ENCODE results near the gene ANXA2. TPM values are rescaled to one million over a fixed set of nuclear protein-coding genes. Genes with fewer than 3 reads are reported as not detected.

The ANXA2 gene
- 89.8 and 93.3 TPM in 2 replicates for total RNA-seq (2013; cell fraction: nucleolus; rRNA removed)
- 212 and 231 TPM in 2 replicates for total RNA-seq (2014; rRNA removed)
- total RNA-seq (2014; rRNA removed; fragmentation: Illumina TruSeq; extraction: Trizol) = 221 and 227 TPM in 2 replicates
- total RNA-seq (2021) = 169 and 170 TPM in 2 replicates
- polyA plus RNA-seq (2011; ENCODE audit: low read depth) = 71.2 TPM
- 133 and 135 TPM in 2 replicates for polyA plus RNA-seq (2011; rRNA removed)
- polyA plus RNA-seq (2011; cell fraction: cytosol; rRNA removed) = 138 and 142 TPM in 2 replicates
- 90.4 and 108 TPM in 2 replicates for polyA plus RNA-seq (2011; cell fraction: nucleus; rRNA removed)
- 72.1 and 77.2 TPM in 2 replicates for polyA plus RNA-seq (2012)
- 324 and 357 TPM in 2 replicates for polyA plus RNA-seq (2014; fragmentation: Illumina TruSeq; extraction: Trizol)
- 100 to 1,000 TPM; 507 to 540 TPM for polyA plus RNA-seq (2014; fragmentation: Nextera tagmentation; extraction: Ambion mirVana)
- 226 and 248 TPM in 2 replicates for polyA plus RNA-seq (2014; rRNA removed)
- 100 to 1,000 TPM; 314 to 343 TPM for polyA plus RNA-seq (2016; fragmentation: Nextera tagmentation; extraction: Ambion mirVana)
- 111 and 127 TPM in 2 replicates for polyA minus RNA-seq (2011; rRNA and poly(A)+ RNA removed)
- polyA minus RNA-seq (2011; cell fraction: cytosol; rRNA and poly(A)+ RNA removed) = 33.4 and 39.4 TPM in 2 replicates
- polyA minus RNA-seq (2011; cell fraction: nucleus; rRNA and poly(A)+ RNA removed) = 30.0 and 49.5 TPM in 2 replicates
- percentile 83 among the genes with signal in this experiment for Bru-seq, nascent RNA
- BruChase-seq, experiment 1, labeled RNA remaining after a 6-hour chase = percentile 80 among the genes with signal in this experiment
- BruChase-seq, experiment 2, labeled RNA remaining after a 2-hour chase = percentile 79 among the genes with signal in this experiment
- long read RNA-seq, experiment 1, transcript ANXA2-204 (13 exons, 1,435 nt) = major isoform, 140 of 202 reads
- long read RNA-seq, experiment 1, transcript ANXA2-203 (14 exons, 1,444 nt) = minor isoform, 28 of 202 reads
- long read RNA-seq, experiment 1, partial matches to known transcripts = 9 of 202 reads
- long read RNA-seq, experiment 1, other reads (novel, unspliced or antisense) = 23 of 202 reads
- long read RNA-seq, experiment 2, transcript ANXA2-203 (14 exons, 1,444 nt) = minor isoform, 134 of 1,184 reads
- long read RNA-seq, experiment 2, transcript ANXA2-204 (13 exons, 1,435 nt) = major isoform, 954 of 1,184 reads
- long read RNA-seq, experiment 2, partial matches to known transcripts = 24 of 1,184 reads
- long read RNA-seq, experiment 2, other reads (novel, unspliced or antisense) = 69 of 1,184 reads

GRCh38 chr15:60397772-60398445 lies at the start of gene ANXA2:
ANXA2 (minus strand) TSS chr15:60397986; CDS start chr15:60386075, 11,911 bp downstream.
- FAIRE-seq = no peak
- H4K20me1 ChIP-seq (ENCODE audit: control insufficient read depth, insufficient read depth) = no peaks in the 10 kb centered on the region
- peak; percentile 64; the same call in 1 of the 2 replicates for TF ChIP-seq TCF3 (IDR thresholded peaks at IDR 0.05; ENCODE audit: borderline replicate concordance, insufficient read depth, low read depth, low read length)
- no peak for TF ChIP-seq RB1 (IDR thresholded peaks at IDR 0.05; ENCODE audit: borderline replicate concordance)
- TF ChIP-seq POU2F2 (IDR thresholded peaks at IDR 0.05; ENCODE audit: borderline replicate concordance, low read depth, low read length) = peak; percentile 42; the same call in 1 of the 3 replicates
- no peak for TF ChIP-seq RAD51 (IDR thresholded peaks at IDR 0.05)
- peak; percentile 1; the same call in 1 of the 2 replicates for TF ChIP-seq POLR2AphosphoS5 (IDR thresholded peaks at IDR 0.05; ENCODE audit: low read length)
- no peak for TF ChIP-seq ZNF274 (IDR thresholded peaks at IDR 0.05; ENCODE audit: insufficient read depth, insufficient read length)
- no peak for TF ChIP-seq RFX5 (IDR thresholded peaks at IDR 0.05; ENCODE audit: low read depth, low read length)
- no peak for TF ChIP-seq ETV6 (conservative IDR thresholded peaks at IDR 0.05 in 1 of 2, IDR thresholded peaks at IDR 0.05 in 1 of 2; ENCODE audit: borderline replicate concordance in 1 of 2, low read depth in 1 of 2)
- TF ChIP-seq SMAD1 (IDR thresholded peaks at IDR 0.05; ENCODE audit: low read depth, partially characterized antibody) = no peak
- TF ChIP-seq KLF5 (IDR thresholded peaks at IDR 0.05; ENCODE audit: partially characterized antibody) = no peak
- TF ChIP-seq CREB1 (IDR thresholded peaks at IDR 0.05; ENCODE audit: low read depth) = no peak
- no peak for TF ChIP-seq STAT1 (conservative IDR thresholded peaks at IDR 0.05)
- TF ChIP-seq RELA (IDR thresholded peaks at IDR 0.05; ENCODE audit: borderline replicate concordance, partially characterized antibody) = no peak
- no peak for TF ChIP-seq USF2 (IDR thresholded peaks at IDR 0.05; ENCODE audit: borderline replicate concordance, low read depth, low read length)
- TF ChIP-seq POLR2A (IDR thresholded peaks at IDR 0.05; ENCODE audit: low read depth, low read length) = peak; percentile 96
- 0 out of 2 replicates have a peak, but pooled peaks have one; percentile 38 for TF ChIP-seq SMAD5 (IDR thresholded peaks at IDR 0.05; ENCODE audit: low read depth)
- no peak for TF ChIP-seq BMI1 (IDR thresholded peaks at IDR 0.05; ENCODE audit: borderline replicate concordance)
- no peak for TF ChIP-seq IKZF2 (IDR thresholded peaks at IDR 0.05)
- TF ChIP-seq JUND (IDR thresholded peaks at IDR 0.05; ENCODE audit: low read depth, low read length) = 0 out of 2 replicates have a peak, but pooled peaks have one; percentile 43
- TF ChIP-seq CBX5 (IDR thresholded peaks at IDR 0.05; ENCODE audit: low read depth) = no peak

More at GRCh38 chr15:60397772-60398445, at the start of gene ANXA2:
- intact Hi-C loops (cut with micrococcal nuclease; ENCODE audit: unreplicated experiment) = loop anchor here (2.0 to 10.0 kb wide), 3 partner anchors 81 to 711 kb away; partner anchors contain the start of genes BNIP2 and ICE2
- BruUV-seq (replicated peaks) = no TSS peak
- Histone ChIP-seq H3K4me2 (ENCODE audit: control insufficient read depth, insufficient read depth) (peak within 1 kb of the TSS; percentile 98), H3K27me3 (replicated peaks in 1 of 2; ENCODE audit: control insufficient read depth in 2 of 2, insufficient read depth in 2 of 2, low read length in 1 of 2) (no peaks in the 10 kb centered on the region), H3K9ac (ENCODE audit: control insufficient read depth, insufficient read depth, low read length) (peak within 1 kb of the TSS; percentile 76), H3K27ac (ENCODE audit: control insufficient read depth, insufficient read depth) (peak within 1 kb of the TSS; percentile 69), H3K4me3 (peak within 1 kb of the TSS; percentile 88), H3K36me3 (ENCODE audit: control insufficient read depth in 2 of 2, insufficient read depth in 2 of 2, low read length in 1 of 2) (peaks cover 0 to 7% of the 10 kb centered on the region in 2 experiments; a peak in 1 of 4 replicates), H3K4me1 (ENCODE audit: control insufficient read depth, insufficient read depth, low read length) (peaks cover 8% of the 10 kb centered on the region; the same call in 1 of the 2 replicates), H3K79me2 (ENCODE audit: control insufficient read depth, insufficient read depth, low read length) (peaks cover 22% of the 10 kb centered on the region), H3K9me3 (replicated peaks; ENCODE audit: control insufficient read depth, insufficient read depth, low read length) (no peaks in the 10 kb centered on the region), H2AFZ (ENCODE audit: control insufficient read depth, low read depth, low read length) (peak within 1 kb of the TSS; percentile 89)
- ChIA-PET RAD21 (ENCODE audit: unreplicated experiment) (interaction anchor here (0.6 to 1.7 kb wide), 8 partner anchors 9 to 519 kb away, joined by 3 read pairs; no protein-coding TSS in a partner anchor), POLR2A (interaction anchor here (0.5 to 1.1 kb wide), 9 partner anchors 10 to 805 kb away, joined by 3 to 10 read pairs (median 6); no protein-coding TSS in a partner anchor), SMC1A (ENCODE audit: uncharacterized antibody, unreplicated experiment) (interaction anchor here (0.6 to 2.3 kb wide), 5 partner anchors 25 to 131 kb away, joined by 3 to 9 read pairs (median 3); no protein-coding TSS in a partner anchor), CTCF (interaction anchor here (0.6 to 1.3 kb wide), 4 partner anchors 12 to 189 kb away, joined by 3 to 5 read pairs (median 4); no protein-coding TSS in a partner anchor)
- 2% methylated on average over 27 of the region's 53 CpGs for WGBS (ENCODE audit: insufficient coverage, insufficient replicate concordance, low lambda C conversion rate, missing lambda C conversion rate)
- no peak for DNase-seq (ENCODE audit: low read depth, low spot score)
- peak; percentile 86 for ATAC-seq
- in situ Hi-C loops (cut with MboI) = no loop called here
